ENCODE results near the gene CCDC149. TPM values are rescaled to one million over a fixed set of nuclear protein-coding genes. Genes with fewer than 3 reads are reported as not detected.

The CCDC149 gene
- total RNA-seq, 1 donor from 2014 or later: 20.6 TPM

DNA sequence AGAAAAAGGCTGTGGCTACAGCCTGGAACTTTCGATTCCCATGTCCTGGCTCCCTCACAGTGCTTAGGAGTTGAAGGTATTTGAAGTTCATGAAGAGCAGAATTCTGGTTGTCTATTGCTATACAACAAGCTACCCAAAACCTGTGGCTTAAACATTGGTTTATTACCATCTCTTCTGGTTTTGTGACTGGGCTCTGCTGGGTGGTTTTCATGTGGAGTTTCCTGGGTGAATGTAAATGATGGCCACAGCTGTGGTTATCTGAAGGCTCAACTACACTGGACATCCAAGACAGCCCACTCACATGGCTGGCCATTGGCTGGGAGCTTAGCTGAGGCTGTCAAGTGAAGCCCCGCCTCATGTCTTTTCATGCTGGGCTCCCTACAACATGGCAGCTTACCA lies 7.2 kb upstream of the CCDC149 start:
- no peak for DNase-seq (ENCODE audit: extremely low spot score, unreplicated experiment)
- Mint-ChIP-seq H3K4me1 (ENCODE audit: unreplicated experiment) (peaks cover 4% of the 10 kb centered on the region), H3K27me3 (ENCODE audit: unreplicated experiment) (peaks cover 5% of the 10 kb centered on the region), H3K4me3 (ENCODE audit: unreplicated experiment) (no peak overlapping the region), H3K9me3 (ENCODE audit: unreplicated experiment) (peaks cover 3% of the 10 kb centered on the region), H3K27ac (ENCODE audit: unreplicated experiment) (no peak overlapping the region), H3K36me3 (ENCODE audit: unreplicated experiment) (no peaks in the 10 kb centered on the region)
- TF ChIP-seq, protein P1, sequence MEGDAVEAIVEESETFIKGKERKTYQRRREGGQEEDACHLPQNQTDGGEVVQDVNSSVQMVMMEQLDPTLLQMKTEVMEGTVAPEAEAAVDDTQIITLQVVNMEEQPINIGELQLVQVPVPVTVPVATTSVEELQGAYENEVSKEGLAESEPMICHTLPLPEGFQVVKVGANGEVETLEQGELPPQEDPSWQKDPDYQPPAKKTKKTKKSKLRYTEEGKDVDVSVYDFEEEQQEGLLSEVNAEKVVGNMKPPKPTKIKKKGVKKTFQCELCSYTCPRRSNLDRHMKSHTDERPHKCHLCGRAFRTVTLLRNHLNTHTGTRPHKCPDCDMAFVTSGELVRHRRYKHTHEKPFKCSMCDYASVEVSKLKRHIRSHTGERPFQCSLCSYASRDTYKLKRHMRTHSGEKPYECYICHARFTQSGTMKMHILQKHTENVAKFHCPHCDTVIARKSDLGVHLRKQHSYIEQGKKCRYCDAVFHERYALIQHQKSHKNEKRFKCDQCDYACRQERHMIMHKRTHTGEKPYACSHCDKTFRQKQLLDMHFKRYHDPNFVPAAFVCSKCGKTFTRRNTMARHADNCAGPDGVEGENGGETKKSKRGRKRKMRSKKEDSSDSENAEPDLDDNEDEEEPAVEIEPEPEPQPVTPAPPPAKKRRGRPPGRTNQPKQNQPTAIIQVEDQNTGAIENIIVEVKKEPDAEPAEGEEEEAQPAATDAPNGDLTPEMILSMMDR (IDR thresholded peaks at IDR 0.05): no peak

DNA sequence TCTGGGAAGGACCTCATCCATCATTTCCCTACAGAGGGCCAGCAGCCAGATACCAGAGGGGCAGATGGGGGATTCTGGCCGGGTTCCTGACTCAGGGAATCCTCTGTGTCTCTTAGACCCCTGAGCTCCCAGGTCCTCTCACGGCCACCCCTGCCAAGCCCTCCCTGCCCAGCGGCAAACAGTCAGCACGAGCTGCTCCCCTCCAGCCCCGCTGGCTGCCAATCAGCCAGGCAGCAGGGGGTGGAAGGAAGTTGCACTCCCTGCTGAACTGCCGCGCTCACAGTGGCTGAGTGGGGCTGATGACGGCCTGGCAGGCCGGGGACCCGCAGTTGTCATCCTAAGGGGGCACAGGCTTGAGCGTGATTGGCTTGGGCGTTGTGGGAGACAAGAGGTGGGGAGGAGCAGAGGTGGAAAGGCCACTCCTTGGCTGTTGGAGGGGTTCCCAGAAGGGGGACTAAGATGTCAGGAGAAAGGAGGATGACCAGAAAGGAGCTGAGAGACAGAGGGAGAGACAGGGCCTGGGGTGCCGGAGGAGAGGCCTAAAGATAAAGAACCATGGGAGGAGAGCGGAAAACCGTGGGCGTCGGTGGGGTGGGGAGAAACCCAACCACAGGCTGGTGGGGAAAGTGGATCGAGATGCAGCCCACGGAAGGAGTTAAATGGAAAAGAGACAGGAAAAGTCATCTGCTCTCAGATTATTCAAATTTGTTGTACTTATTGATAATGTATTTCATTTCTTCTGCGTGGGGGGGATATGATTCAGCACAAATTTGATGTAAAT lies 4.4 kb upstream of the CCDC149 start:
- Mint-ChIP-seq H3K36me3 (ENCODE audit: unreplicated experiment) (no peaks in the 10 kb centered on the region), H3K27me3 (ENCODE audit: unreplicated experiment) (peaks cover 4% of the 10 kb centered on the region), H3K4me3 (ENCODE audit: unreplicated experiment) (no peak overlapping the region), H3K9me3 (ENCODE audit: unreplicated experiment) (peaks cover 3% of the 10 kb centered on the region), H3K4me1 (ENCODE audit: unreplicated experiment) (peaks cover 8% of the 10 kb centered on the region), H3K27ac (ENCODE audit: unreplicated experiment) (no peak overlapping the region)
- TF ChIP-seq, protein P1 (IDR thresholded peaks at IDR 0.05): no peak
- DNase-seq (ENCODE audit: extremely low spot score, unreplicated experiment): no peak

DNA sequence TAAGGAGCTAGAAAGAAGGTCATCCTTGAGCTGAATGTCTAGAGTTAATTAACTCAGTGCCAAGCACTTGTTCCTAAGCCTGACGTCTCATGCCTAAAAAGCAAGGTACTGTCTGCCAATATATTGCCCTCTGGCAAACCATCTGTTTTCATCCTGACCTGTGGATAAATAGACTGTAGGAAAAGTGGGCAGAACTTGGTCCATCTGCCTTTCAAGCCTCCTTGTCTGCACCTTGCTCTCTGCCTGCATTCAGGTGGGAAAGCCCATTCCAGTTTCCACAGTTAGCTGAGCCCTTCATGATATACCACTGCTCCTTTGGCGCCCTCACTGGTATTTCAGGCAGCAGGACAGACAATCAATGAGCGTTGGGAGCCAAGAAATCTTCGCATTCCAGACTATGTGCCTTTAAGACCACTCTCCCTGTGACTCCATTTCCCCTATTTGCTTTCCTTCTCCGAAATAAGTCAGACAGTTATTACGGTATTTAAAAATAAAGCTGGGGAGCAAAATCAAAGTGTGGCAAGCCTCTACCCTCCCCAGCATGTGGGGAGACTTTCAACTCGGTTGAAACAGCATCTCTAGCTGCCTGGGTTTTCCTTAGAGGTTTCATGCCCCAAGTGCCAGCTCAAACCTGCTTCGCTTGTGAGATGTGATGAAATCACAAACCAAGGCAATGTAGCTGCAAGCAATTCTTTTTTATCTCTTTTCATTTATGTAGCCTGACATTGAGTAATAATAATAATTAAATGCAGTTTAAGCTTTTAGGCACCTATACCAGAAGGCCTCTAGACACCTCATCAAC lies 2.5 kb upstream of the CCDC149 start:
- no peak for DNase-seq (ENCODE audit: extremely low spot score, unreplicated experiment)
- TF ChIP-seq, protein P1 (IDR thresholded peaks at IDR 0.05): peak; percentile 41
- no peaks in the 10 kb centered on the region for H3K27me3 Mint-ChIP-seq (ENCODE audit: unreplicated experiment)
- H3K4me3 Mint-ChIP-seq (ENCODE audit: unreplicated experiment): no peak overlapping the region
- H3K4me1 Mint-ChIP-seq (ENCODE audit: unreplicated experiment): peaks cover 18% of the 10 kb centered on the region
- H3K9me3 Mint-ChIP-seq (ENCODE audit: unreplicated experiment): peaks cover under 1% of the 10 kb centered on the region
- H3K27ac Mint-ChIP-seq (ENCODE audit: unreplicated experiment): no peak overlapping the region
- peaks cover under 1% of the 10 kb centered on the region for H3K36me3 Mint-ChIP-seq (ENCODE audit: unreplicated experiment)

DNA sequence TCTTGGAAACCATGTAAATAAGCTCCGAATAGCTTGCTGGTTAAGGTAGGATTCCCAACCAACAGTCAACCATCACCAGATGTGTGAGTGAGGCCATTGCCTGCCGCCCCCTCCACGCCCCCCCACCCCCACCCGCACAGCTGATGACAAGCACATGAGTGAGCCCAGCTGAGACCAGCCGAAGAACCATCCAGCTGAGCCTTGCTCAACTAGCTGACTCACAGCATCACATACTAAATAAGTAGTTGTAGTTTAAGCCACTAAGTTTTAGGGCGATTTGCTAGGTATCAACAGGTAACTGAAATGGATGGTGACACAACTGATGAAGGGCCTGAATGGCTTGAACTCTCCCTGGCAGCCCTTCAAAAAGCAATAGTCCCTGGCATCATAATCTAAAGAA lies 1.6 kb upstream of the CCDC149 start:
- H3K4me3 Mint-ChIP-seq (ENCODE audit: unreplicated experiment): no peak overlapping the region
- peaks cover 18% of the 10 kb centered on the region for H3K4me1 Mint-ChIP-seq (ENCODE audit: unreplicated experiment)
- no peak for DNase-seq (ENCODE audit: extremely low spot score, unreplicated experiment)
- H3K27me3 Mint-ChIP-seq (ENCODE audit: unreplicated experiment): no peaks in the 10 kb centered on the region
- peaks cover 7% of the 10 kb centered on the region for H3K9me3 Mint-ChIP-seq (ENCODE audit: unreplicated experiment)
- no peak overlapping the region for H3K27ac Mint-ChIP-seq (ENCODE audit: unreplicated experiment)
- H3K36me3 Mint-ChIP-seq (ENCODE audit: unreplicated experiment): peaks cover 9% of the 10 kb centered on the region
- TF ChIP-seq, protein P1 (IDR thresholded peaks at IDR 0.05): no peak

DNA sequence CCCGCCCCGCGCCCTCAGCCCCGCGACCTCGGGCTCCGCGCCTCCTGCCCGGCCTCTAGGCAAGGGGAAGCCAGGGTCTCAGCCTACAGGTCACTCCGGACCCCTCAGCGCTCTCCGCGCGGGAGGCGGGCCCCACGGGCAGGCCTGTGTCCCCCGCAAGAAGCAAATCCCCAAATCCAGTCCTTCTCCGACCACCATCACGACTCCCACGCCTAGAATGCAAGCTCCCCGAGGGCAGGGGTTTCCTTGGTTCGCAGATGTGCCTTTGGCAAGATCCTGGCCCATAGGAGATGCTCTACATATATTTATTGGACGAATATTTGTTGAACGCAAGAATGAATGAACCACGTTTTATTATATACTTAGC lies 260 bp upstream of the CCDC149 start:
- H3K27me3 Mint-ChIP-seq (ENCODE audit: unreplicated experiment): no peaks in the 10 kb centered on the region
- TF ChIP-seq, protein P1 (IDR thresholded peaks at IDR 0.05): no peak
- DNase-seq (ENCODE audit: extremely low spot score, unreplicated experiment): no peak
- peaks cover 7% of the 10 kb centered on the region for H3K9me3 Mint-ChIP-seq (ENCODE audit: unreplicated experiment)
- H3K27ac Mint-ChIP-seq (ENCODE audit: unreplicated experiment): peak overlapping the region; percentile 78
- H3K4me1 Mint-ChIP-seq (ENCODE audit: unreplicated experiment): peaks cover 18% of the 10 kb centered on the region
- peaks cover 18% of the 10 kb centered on the region for H3K36me3 Mint-ChIP-seq (ENCODE audit: unreplicated experiment)
- peak overlapping the region; percentile 80 for H3K4me3 Mint-ChIP-seq (ENCODE audit: unreplicated experiment)

Data from osteocyte (in vitro differentiated cells).